HG03571 (cell line): ENCODE measurements around the gene DTL.
"Not testable (repeated sequence)": the region's sequence is repeated elsewhere in the genome, so short reads cannot be mapped to it uniquely, and the experiment has no call there.

Experiments
- ATAC-seq: cut with Tn5 transposase; IDR thresholded peaks from one replicate; pipeline ENCODE4 v1.9.1; 2021; ENCODE audit not compliant: unreplicated experiment

The DTL gene

GRCh38 chr1:212035123-212035834 lies at the start of gene DTL, which contains the start of gene INTS7:
TSS of gene DTL (plus strand) at chr1:212035748. CDS start at chr1:212035891, 143 bp downstream.
TSS of gene INTS7 (minus strand) at chr1:212035557. CDS start at chr1:212035437, 120 bp downstream.
- ATAC-seq, result peak; percentile 77

GRCh38 chr1:211986628-211987254 lies 48.8 kb upstream of the DTL start:
- no peak for ATAC-seq

- ATAC-seq, result no peak
These were observed 43.9 kb upstream of the DTL start for GRCh38 chr1:211991695-211992094.

GRCh38 chr1:211997426-211997825 lies 38.1 kb upstream of the DTL start:
- not testable (repeated sequence) for ATAC-seq

- no peak for ATAC-seq
These were observed 33.0 kb upstream of the DTL start for GRCh38 chr1:212002536-212002935.

- ATAC-seq, result no peak
These were observed 30.5 kb upstream of the DTL start for GRCh38 chr1:212004895-212005608.

GRCh38 chr1:212007178-212007577 lies 28.4 kb upstream of the DTL start:
- ATAC-seq, result no peak

GRCh38 chr1:212007886-212008285 lies 27.7 kb upstream of the DTL start:
- no peak for ATAC-seq

GRCh38 chr1:212009561-212009960 lies 26.0 kb upstream of the DTL start:
- no peak for ATAC-seq

GRCh38 chr1:212010004-212010403 lies 25.5 kb upstream of the DTL start:
- no peak for ATAC-seq

GRCh38 chr1:212012034-212012740 lies 23.4 kb upstream of the DTL start:
- peak; percentile 90 for ATAC-seq

GRCh38 chr1:212013672-212014071 lies 21.9 kb upstream of the DTL start:
- no peak for ATAC-seq

GRCh38 chr1:212020975-212021374 lies 14.6 kb upstream of the DTL start:
- no peak for ATAC-seq

- no peak for ATAC-seq
These were observed 14.0 kb upstream of the DTL start for GRCh38 chr1:212021563-212021962.

- not testable (repeated sequence) for ATAC-seq
These were observed 12.6 kb upstream of the DTL start for GRCh38 chr1:212022908-212023307.

GRCh38 chr1:212024469-212025149 lies 10.9 kb upstream of the DTL start:
- no peak for ATAC-seq

GRCh38 chr1:212027727-212028126 lies 7.8 kb upstream of the DTL start:
- not testable (repeated sequence) for ATAC-seq

- no peak for ATAC-seq
These were observed 4.5 kb upstream of the DTL start for GRCh38 chr1:212030936-212031528.

- ATAC-seq, result peak; percentile 3
These were observed 929 bp upstream of the DTL start for GRCh38 chr1:212034516-212035122.
